ENCODE results near the gene MILR1.
A peak's percentile ranks its signal among the peaks of the same experiment; 100 is the strongest.

MILR1 gene

GRCh38 chr17:64448665-64449512 lies at the start of gene MILR1:
MILR1 (plus strand) TSS chr17:64449115; CDS start chr17:64449169, 54 bp downstream.
- no peaks in the 10 kb centered on the region for H3K4me1 ChIP-seq (ENCODE audit: control insufficient read depth, insufficient read depth, low read length)
- H3K27me3 ChIP-seq (ENCODE audit: control insufficient read depth, insufficient read depth, low read length): no peaks in the 10 kb centered on the region
- no peak within 1 kb of the TSS for H3K9ac ChIP-seq (ENCODE audit: low read length)
- peak within 1 kb of the TSS; percentile 45 for H3K27ac ChIP-seq (ENCODE audit: low read depth, low read length)
- H3K4me3 ChIP-seq (ENCODE audit: low read length): no peak within 1 kb of the TSS
- no peaks in the 10 kb centered on the region for H3K36me3 ChIP-seq (ENCODE audit: control insufficient read depth, insufficient read depth, low read length)

GRCh38 chr17:64399767-64400156 lies 49.2 kb upstream of the MILR1 start:
- H3K36me3 ChIP-seq (ENCODE audit: control insufficient read depth, insufficient read depth, low read length): no peaks in the 10 kb centered on the region
- H3K27me3 ChIP-seq (ENCODE audit: control insufficient read depth, insufficient read depth, low read length): no peaks in the 10 kb centered on the region
- H3K27ac ChIP-seq (ENCODE audit: low read depth, low read length): no peak overlapping the region
- no peak overlapping the region for H3K9ac ChIP-seq (ENCODE audit: low read length)
- H3K4me1 ChIP-seq (ENCODE audit: control insufficient read depth, insufficient read depth, low read length): no peaks in the 10 kb centered on the region
- H3K4me3 ChIP-seq (ENCODE audit: low read length): no peak overlapping the region

GRCh38 chr17:64400642-64401041 lies 48.3 kb upstream of the MILR1 start:
- H3K9ac ChIP-seq (ENCODE audit: low read length): no peak overlapping the region
- H3K27me3 ChIP-seq (ENCODE audit: control insufficient read depth, insufficient read depth, low read length): no peaks in the 10 kb centered on the region
- H3K27ac ChIP-seq (ENCODE audit: low read depth, low read length): no peak overlapping the region
- no peaks in the 10 kb centered on the region for H3K36me3 ChIP-seq (ENCODE audit: control insufficient read depth, insufficient read depth, low read length)
- H3K4me1 ChIP-seq (ENCODE audit: control insufficient read depth, insufficient read depth, low read length): no peaks in the 10 kb centered on the region
- H3K4me3 ChIP-seq (ENCODE audit: low read length): no peak overlapping the region

- H3K4me3 ChIP-seq (ENCODE audit: low read length): no peak overlapping the region
- no peaks in the 10 kb centered on the region for H3K4me1 ChIP-seq (ENCODE audit: control insufficient read depth, insufficient read depth, low read length)
- no peak overlapping the region for H3K27ac ChIP-seq (ENCODE audit: low read depth, low read length)
- H3K27me3 ChIP-seq (ENCODE audit: control insufficient read depth, insufficient read depth, low read length): no peaks in the 10 kb centered on the region
- H3K9ac ChIP-seq (ENCODE audit: low read length): no peak overlapping the region
- H3K36me3 ChIP-seq (ENCODE audit: control insufficient read depth, insufficient read depth, low read length): no peaks in the 10 kb centered on the region
Measured at GRCh38 chr17:64401244-64401860, 47.6 kb upstream of the MILR1 start.

GRCh38 chr17:64401941-64402340 lies 47.0 kb upstream of the MILR1 start:
- no peaks in the 10 kb centered on the region for H3K27me3 ChIP-seq (ENCODE audit: control insufficient read depth, insufficient read depth, low read length)
- H3K4me1 ChIP-seq (ENCODE audit: control insufficient read depth, insufficient read depth, low read length): no peaks in the 10 kb centered on the region
- no peak overlapping the region for H3K27ac ChIP-seq (ENCODE audit: low read depth, low read length)
- H3K9ac ChIP-seq (ENCODE audit: low read length): no peak overlapping the region
- H3K36me3 ChIP-seq (ENCODE audit: control insufficient read depth, insufficient read depth, low read length): no peaks in the 10 kb centered on the region
- no peak overlapping the region for H3K4me3 ChIP-seq (ENCODE audit: low read length)

GRCh38 chr17:64402469-64402868 lies 46.4 kb upstream of the MILR1 start:
- no peak overlapping the region for H3K27ac ChIP-seq (ENCODE audit: low read depth, low read length)
- H3K4me1 ChIP-seq (ENCODE audit: control insufficient read depth, insufficient read depth, low read length): no peaks in the 10 kb centered on the region
- H3K36me3 ChIP-seq (ENCODE audit: control insufficient read depth, insufficient read depth, low read length): no peaks in the 10 kb centered on the region
- H3K9ac ChIP-seq (ENCODE audit: low read length): no peak overlapping the region
- no peak overlapping the region for H3K4me3 ChIP-seq (ENCODE audit: low read length)
- no peaks in the 10 kb centered on the region for H3K27me3 ChIP-seq (ENCODE audit: control insufficient read depth, insufficient read depth, low read length)

- Histone ChIP-seq H3K27ac (ENCODE audit: low read depth, low read length) (no peak overlapping the region), H3K4me3 (ENCODE audit: low read length) (no peak overlapping the region), H3K36me3 (ENCODE audit: control insufficient read depth, insufficient read depth, low read length) (no peaks in the 10 kb centered on the region), H3K9ac (ENCODE audit: low read length) (no peak overlapping the region), H3K27me3 (ENCODE audit: control insufficient read depth, insufficient read depth, low read length) (no peaks in the 10 kb centered on the region), H3K4me1 (ENCODE audit: control insufficient read depth, insufficient read depth, low read length) (no peaks in the 10 kb centered on the region)
Measured at GRCh38 chr17:64403881-64404460, 44.9 kb upstream of the MILR1 start.

- Histone ChIP-seq H3K9ac (ENCODE audit: low read length) (no peak overlapping the region), H3K4me3 (ENCODE audit: low read length) (no peak overlapping the region), H3K27ac (ENCODE audit: low read depth, low read length) (no peak overlapping the region), H3K4me1 (ENCODE audit: control insufficient read depth, insufficient read depth, low read length) (no peaks in the 10 kb centered on the region), H3K36me3 (ENCODE audit: control insufficient read depth, insufficient read depth, low read length) (no peaks in the 10 kb centered on the region), H3K27me3 (ENCODE audit: control insufficient read depth, insufficient read depth, low read length) (no peaks in the 10 kb centered on the region)
Measured at GRCh38 chr17:64406321-64407200, 42.4 kb upstream of the MILR1 start.

GRCh38 chr17:64410750-64411490 lies 38.0 kb upstream of the MILR1 start:
- no peaks in the 10 kb centered on the region for H3K4me1 ChIP-seq (ENCODE audit: control insufficient read depth, insufficient read depth, low read length)
- no peaks in the 10 kb centered on the region for H3K36me3 ChIP-seq (ENCODE audit: control insufficient read depth, insufficient read depth, low read length)
- no peaks in the 10 kb centered on the region for H3K27me3 ChIP-seq (ENCODE audit: control insufficient read depth, insufficient read depth, low read length)
- no peak overlapping the region for H3K9ac ChIP-seq (ENCODE audit: low read length)
- H3K27ac ChIP-seq (ENCODE audit: low read depth, low read length): no peak overlapping the region
- H3K4me3 ChIP-seq (ENCODE audit: low read length): no peak overlapping the region

- no peak overlapping the region for H3K27ac ChIP-seq (ENCODE audit: low read depth, low read length)
- H3K36me3 ChIP-seq (ENCODE audit: control insufficient read depth, insufficient read depth, low read length): no peaks in the 10 kb centered on the region
- H3K27me3 ChIP-seq (ENCODE audit: control insufficient read depth, insufficient read depth, low read length): no peaks in the 10 kb centered on the region
- no peak overlapping the region for H3K9ac ChIP-seq (ENCODE audit: low read length)
- H3K4me3 ChIP-seq (ENCODE audit: low read length): peak overlapping the region; percentile 2
- H3K4me1 ChIP-seq (ENCODE audit: control insufficient read depth, insufficient read depth, low read length): no peaks in the 10 kb centered on the region
Measured at GRCh38 chr17:64411999-64412771, 36.7 kb upstream of the MILR1 start.

- H3K4me1 ChIP-seq (ENCODE audit: control insufficient read depth, insufficient read depth, low read length): no peaks in the 10 kb centered on the region
- no peaks in the 10 kb centered on the region for H3K27me3 ChIP-seq (ENCODE audit: control insufficient read depth, insufficient read depth, low read length)
- no peaks in the 10 kb centered on the region for H3K36me3 ChIP-seq (ENCODE audit: control insufficient read depth, insufficient read depth, low read length)
- peak overlapping the region; percentile 2 for H3K4me3 ChIP-seq (ENCODE audit: low read length)
- no peak overlapping the region for H3K27ac ChIP-seq (ENCODE audit: low read depth, low read length)
- H3K9ac ChIP-seq (ENCODE audit: low read length): no peak overlapping the region
Measured at GRCh38 chr17:64412944-64413381, 36.0 kb upstream of the MILR1 start.

All from rectal smooth muscle tissue (tissue), 1 donor.